Measurements from ENCODE around the gene NFASC.

NFASC gene

DNA sequence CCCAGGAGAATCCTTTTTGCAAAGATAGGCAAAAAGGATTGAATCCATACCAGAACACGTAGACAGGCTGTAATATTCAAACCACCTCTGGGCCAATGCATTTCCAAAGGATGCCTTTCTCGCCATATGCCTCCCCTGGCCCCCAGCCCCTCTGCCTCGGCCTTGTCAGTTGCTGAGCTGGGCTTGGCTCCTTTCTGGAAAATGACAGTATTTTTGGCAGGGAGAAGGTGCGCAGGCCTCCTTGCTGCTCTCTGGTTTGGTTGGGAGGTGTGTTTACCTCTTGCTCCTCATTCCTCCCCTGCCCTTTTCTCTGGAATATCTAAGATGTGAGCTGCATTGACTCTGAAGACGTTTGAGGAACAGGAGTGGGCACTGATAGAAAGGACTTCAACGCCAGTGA is 146.3 kb downstream of the NFASC start:
- ChIA-PET CTCF (no interaction called here), POLR2A (no interaction called here)
- Histone ChIP-seq H3K4me3 (ENCODE audit: low read depth, low read length) (no peak overlapping the region), H3K36me3 (ENCODE audit: control insufficient read depth in 2 of 2, insufficient read depth in 1 of 2, low read length in 2 of 2) (no peaks in the 10 kb centered on the region), H3K4me1 (ENCODE audit: control insufficient read depth, insufficient read depth, low read length) (no peaks in the 10 kb centered on the region), H3K9me3 (ENCODE audit: control insufficient read depth, insufficient read depth, low read depth, low read length) (no peaks in the 10 kb centered on the region), H3K27ac (ENCODE audit: extremely low read depth, low read depth, low read length) (no peak overlapping the region)
- no peak for TF ChIP-seq ZNF660 (tag by site-specific recombination; IDR thresholded peaks at IDR 0.05)
- no peak for TF ChIP-seq ZNF473 (tag by site-specific recombination; IDR thresholded peaks at IDR 0.05)
- no peak for TF ChIP-seq ZXDB (tag by site-specific recombination; IDR thresholded peaks at IDR 0.05)
- TF ChIP-seq, protein P1, sequence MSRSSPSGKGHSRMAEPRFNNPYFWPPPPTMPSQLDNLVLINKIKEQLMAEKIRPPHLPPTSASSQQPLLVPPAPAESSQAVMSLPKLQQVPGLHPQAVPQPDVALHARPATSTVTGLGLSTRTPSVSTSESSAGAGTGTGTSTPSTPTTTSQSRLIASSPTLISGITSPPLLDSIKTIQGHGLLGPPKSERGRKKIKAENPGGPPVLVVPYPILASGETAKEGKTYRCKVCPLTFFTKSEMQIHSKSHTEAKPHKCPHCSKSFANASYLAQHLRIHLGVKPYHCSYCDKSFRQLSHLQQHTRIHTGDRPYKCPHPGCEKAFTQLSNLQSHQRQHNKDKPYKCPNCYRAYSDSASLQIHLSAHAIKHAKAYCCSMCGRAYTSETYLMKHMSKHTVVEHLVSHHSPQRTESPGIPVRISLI (tag by site-specific recombination; IDR thresholded peaks at IDR 0.05): no peak
- no peak for TF ChIP-seq SALL2 (tag by site-specific recombination; IDR thresholded peaks at IDR 0.05; ENCODE audit: borderline replicate concordance)
- no peak for TF ChIP-seq ZNF433 (tag by site-specific recombination; IDR thresholded peaks at IDR 0.05; ENCODE audit: low read depth)
- TF ChIP-seq ZNF529 (tag by site-specific recombination; IDR thresholded peaks at IDR 0.05; ENCODE audit: insufficient replicate concordance): no peak
- TF ChIP-seq, protein P2, sequence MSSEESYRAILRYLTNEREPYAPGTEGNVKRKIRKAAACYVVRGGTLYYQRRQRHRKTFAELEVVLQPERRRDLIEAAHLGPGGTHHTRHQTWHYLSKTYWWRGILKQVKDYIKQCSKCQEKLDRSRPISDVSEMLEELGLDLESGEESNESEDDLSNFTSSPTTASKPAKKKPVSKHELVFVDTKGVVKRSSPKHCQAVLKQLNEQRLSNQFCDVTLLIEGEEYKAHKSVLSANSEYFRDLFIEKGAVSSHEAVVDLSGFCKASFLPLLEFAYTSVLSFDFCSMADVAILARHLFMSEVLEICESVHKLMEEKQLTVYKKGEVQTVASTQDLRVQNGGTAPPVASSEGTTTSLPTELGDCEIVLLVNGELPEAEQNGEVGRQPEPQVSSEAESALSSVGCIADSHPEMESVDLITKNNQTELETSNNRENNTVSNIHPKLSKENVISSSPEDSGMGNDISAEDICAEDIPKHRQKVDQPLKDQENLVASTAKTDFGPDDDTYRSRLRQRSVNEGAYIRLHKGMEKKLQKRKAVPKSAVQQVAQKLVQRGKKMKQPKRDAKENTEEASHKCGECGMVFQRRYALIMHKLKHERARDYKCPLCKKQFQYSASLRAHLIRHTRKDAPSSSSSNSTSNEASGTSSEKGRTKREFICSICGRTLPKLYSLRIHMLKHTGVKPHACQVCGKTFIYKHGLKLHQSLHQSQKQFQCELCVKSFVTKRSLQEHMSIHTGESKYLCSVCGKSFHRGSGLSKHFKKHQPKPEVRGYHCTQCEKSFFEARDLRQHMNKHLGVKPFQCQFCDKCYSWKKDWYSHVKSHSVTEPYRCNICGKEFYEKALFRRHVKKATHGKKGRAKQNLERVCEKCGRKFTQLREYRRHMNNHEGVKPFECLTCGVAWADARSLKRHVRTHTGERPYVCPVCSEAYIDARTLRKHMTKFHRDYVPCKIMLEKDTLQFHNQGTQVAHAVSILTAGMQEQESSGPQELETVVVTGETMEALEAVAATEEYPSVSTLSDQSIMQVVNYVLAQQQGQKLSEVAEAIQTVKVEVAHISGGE (tag by site-specific recombination; conservative IDR thresholded peaks at IDR 0.05; ENCODE audit: low read depth): no peak
- TF ChIP-seq ZBTB1 (tag by site-specific recombination; IDR thresholded peaks at IDR 0.05): no peak
- TF ChIP-seq ZNF843 (tag by site-specific recombination; IDR thresholded peaks at IDR 0.05): no peak
- no peak for TF ChIP-seq ZNF404 (tag by site-specific recombination; IDR thresholded peaks at IDR 0.05)
- TF ChIP-seq, protein P3, sequence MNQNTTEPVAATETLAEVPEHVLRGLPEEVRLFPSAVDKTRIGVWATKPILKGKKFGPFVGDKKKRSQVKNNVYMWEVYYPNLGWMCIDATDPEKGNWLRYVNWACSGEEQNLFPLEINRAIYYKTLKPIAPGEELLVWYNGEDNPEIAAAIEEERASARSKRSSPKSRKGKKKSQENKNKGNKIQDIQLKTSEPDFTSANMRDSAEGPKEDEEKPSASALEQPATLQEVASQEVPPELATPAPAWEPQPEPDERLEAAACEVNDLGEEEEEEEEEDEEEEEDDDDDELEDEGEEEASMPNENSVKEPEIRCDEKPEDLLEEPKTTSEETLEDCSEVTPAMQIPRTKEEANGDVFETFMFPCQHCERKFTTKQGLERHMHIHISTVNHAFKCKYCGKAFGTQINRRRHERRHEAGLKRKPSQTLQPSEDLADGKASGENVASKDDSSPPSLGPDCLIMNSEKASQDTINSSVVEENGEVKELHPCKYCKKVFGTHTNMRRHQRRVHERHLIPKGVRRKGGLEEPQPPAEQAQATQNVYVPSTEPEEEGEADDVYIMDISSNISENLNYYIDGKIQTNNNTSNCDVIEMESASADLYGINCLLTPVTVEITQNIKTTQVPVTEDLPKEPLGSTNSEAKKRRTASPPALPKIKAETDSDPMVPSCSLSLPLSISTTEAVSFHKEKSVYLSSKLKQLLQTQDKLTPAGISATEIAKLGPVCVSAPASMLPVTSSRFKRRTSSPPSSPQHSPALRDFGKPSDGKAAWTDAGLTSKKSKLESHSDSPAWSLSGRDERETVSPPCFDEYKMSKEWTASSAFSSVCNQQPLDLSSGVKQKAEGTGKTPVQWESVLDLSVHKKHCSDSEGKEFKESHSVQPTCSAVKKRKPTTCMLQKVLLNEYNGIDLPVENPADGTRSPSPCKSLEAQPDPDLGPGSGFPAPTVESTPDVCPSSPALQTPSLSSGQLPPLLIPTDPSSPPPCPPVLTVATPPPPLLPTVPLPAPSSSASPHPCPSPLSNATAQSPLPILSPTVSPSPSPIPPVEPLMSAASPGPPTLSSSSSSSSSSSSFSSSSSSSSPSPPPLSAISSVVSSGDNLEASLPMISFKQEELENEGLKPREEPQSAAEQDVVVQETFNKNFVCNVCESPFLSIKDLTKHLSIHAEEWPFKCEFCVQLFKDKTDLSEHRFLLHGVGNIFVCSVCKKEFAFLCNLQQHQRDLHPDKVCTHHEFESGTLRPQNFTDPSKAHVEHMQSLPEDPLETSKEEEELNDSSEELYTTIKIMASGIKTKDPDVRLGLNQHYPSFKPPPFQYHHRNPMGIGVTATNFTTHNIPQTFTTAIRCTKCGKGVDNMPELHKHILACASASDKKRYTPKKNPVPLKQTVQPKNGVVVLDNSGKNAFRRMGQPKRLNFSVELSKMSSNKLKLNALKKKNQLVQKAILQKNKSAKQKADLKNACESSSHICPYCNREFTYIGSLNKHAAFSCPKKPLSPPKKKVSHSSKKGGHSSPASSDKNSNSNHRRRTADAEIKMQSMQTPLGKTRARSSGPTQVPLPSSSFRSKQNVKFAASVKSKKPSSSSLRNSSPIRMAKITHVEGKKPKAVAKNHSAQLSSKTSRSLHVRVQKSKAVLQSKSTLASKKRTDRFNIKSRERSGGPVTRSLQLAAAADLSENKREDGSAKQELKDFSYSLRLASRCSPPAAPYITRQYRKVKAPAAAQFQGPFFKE (tag by site-specific recombination; IDR thresholded peaks at IDR 0.05; ENCODE audit: borderline replicate concordance): no peak
- TF ChIP-seq OVOL3 (tag by site-specific recombination; IDR thresholded peaks at IDR 0.05): no peak
- TF ChIP-seq ZNF768 (tag by site-specific recombination; IDR thresholded peaks at IDR 0.05): no peak
- no peak for TF ChIP-seq ZNF175 (tag by site-specific recombination; IDR thresholded peaks at IDR 0.05)
- no peak for TF ChIP-seq ZNF394 (tag by site-specific recombination; IDR thresholded peaks at IDR 0.05; ENCODE audit: borderline replicate concordance)
